AG04450 (cell line): ENCODE measurements around the gene E2F4. TPM values are rescaled to one million over a fixed set of nuclear protein-coding genes. Genes with fewer than 3 reads are reported as not detected.

Experiments
- CTCF ChIA-PET: fragments of 300-600, 350-600 bp; formaldehyde crosslinking; extraction: SDS; loops from one replicate; lab custom pipeline; 2022; ENCODE audit warnings: antibody characterized with exemption, inconsistent platforms; lab: Charles Lee
- POLR2A ChIA-PET: fragments of 350-600 bp; formaldehyde crosslinking; extraction: SDS; loops from one replicate; lab custom pipeline; 2021; ENCODE audit warnings: antibody characterized with exemption, inconsistent platforms; lab: Yijun Ruan, JAX
- DNase-seq: peaks from one replicate; pipeline ENCODE4 v3.0.0-alpha.2; 2011; ENCODE audit warnings: low read depth, low spot score
- H3K27ac ChIP-seq: one replicate; pipeline ENCODE4 v1.5.1; 2012; ENCODE audit warnings: low read depth, low read length, control low read depth
- H3K27me3 ChIP-seq: one replicate; pipeline ENCODE4 v1.6.0; 2012; ENCODE audit warnings: low read length; ENCODE audit not compliant: control insufficient read depth, insufficient read depth
- H3K4me3 ChIP-seq: 2 replicates; pipeline ENCODE4 v1.5.1; 2011; ENCODE audit warnings: mild to moderate bottlenecking, low read depth, low read length, control low read depth
- H3K9me3 ChIP-seq: 2 replicates; pipeline ENCODE4 v1.5.1; 2012; ENCODE audit warnings: low read length; ENCODE audit not compliant: control insufficient read depth, insufficient read depth
- polyA plus RNA-seq: library from polyadenylated mRNA; depleted of rRNA; stranded (reverse); fragments of >200 nt; gene quantifications from 2 replicates; pipeline ENCODE4 v1.2.3, GENCODE V29; 2011
- TF ChIP-seq, protein P1 (sequence below): IDR thresholded peaks from 2 replicates; pipeline ENCODE4 v1.5.1; 2011; ENCODE audit warnings: low read depth, low read length, control low read depth, inconsistent platforms

E2F4 gene
- polyA plus RNA-seq, 1 experiment, result 50.0 TPM

DNA sequence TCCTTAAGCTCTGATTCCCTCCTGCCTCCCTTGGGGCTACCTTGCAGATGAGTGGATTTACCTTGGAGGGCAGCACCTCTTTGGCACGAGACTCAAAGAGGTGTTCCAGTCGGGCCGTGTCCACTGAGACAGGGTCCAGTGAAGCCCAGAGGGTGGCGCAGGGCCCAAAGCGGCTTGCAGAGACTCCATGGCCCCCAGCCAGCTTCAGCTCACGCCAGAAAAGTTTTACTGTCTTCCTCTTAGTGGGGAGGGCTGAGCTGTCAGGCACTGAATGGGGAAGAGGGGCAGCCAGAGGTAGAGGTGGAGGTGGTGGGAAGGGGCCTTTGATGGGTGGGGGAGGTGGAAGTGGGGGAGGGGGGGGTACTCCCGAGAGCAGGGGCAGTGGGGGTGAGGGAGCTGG lies 41.6 kb downstream of the E2F4 start:
- ChIA-PET POLR2A (interaction anchor here (0.6 to 1.9 kb wide), 3 partner anchors 11 to 14 kb away, joined by 3 to 8 read pairs (median 3); partner anchors contain the start of gene FHOD1), CTCF (no interaction called here)
- DNase-seq, result no peak
- Histone ChIP-seq H3K9me3 (peaks cover 4% of the 10 kb centered on the region; the same call in 1 of the 2 replicates), H3K27me3 (no peaks in the 10 kb centered on the region), H3K4me3 (no peak overlapping the region), H3K27ac (no peak overlapping the region)
- TF ChIP-seq, protein P1, sequence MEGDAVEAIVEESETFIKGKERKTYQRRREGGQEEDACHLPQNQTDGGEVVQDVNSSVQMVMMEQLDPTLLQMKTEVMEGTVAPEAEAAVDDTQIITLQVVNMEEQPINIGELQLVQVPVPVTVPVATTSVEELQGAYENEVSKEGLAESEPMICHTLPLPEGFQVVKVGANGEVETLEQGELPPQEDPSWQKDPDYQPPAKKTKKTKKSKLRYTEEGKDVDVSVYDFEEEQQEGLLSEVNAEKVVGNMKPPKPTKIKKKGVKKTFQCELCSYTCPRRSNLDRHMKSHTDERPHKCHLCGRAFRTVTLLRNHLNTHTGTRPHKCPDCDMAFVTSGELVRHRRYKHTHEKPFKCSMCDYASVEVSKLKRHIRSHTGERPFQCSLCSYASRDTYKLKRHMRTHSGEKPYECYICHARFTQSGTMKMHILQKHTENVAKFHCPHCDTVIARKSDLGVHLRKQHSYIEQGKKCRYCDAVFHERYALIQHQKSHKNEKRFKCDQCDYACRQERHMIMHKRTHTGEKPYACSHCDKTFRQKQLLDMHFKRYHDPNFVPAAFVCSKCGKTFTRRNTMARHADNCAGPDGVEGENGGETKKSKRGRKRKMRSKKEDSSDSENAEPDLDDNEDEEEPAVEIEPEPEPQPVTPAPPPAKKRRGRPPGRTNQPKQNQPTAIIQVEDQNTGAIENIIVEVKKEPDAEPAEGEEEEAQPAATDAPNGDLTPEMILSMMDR, result no peak

DNA sequence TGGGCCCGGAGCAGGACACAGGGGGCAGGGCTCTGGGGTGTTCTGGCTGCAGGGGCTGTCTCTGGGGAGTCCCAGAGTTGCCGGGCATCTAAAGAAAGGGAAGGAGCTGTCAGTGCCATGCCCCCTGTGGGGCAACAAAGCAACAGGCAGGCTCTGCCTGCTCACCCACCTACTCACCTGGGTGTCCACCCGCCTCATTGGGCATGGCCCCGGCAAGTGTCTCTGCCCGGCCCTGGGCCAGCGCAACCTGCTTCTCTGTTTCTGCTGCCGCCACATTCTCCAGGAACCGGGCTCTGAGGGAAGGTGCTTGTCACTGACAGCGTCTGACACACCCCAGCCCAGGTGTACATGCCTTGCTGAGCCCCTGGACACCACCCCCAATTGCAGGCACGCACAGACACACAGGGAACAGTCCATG lies 42.2 kb downstream of the E2F4 start:
- Histone ChIP-seq H3K27me3 (no peaks in the 10 kb centered on the region), H3K4me3 (no peak overlapping the region), H3K9me3 (peaks cover 4% of the 10 kb centered on the region; the same call in 1 of the 2 replicates), H3K27ac (no peak overlapping the region)
- DNase-seq, result no peak
- TF ChIP-seq, protein P1, result no peak
- ChIA-PET CTCF (no interaction called here), POLR2A (interaction anchor here (0.6 to 1.7 kb wide), 3 partner anchors 10 to 13 kb away, joined by 3 to 7 read pairs (median 3); partner anchors contain the start of gene FHOD1)

DNA sequence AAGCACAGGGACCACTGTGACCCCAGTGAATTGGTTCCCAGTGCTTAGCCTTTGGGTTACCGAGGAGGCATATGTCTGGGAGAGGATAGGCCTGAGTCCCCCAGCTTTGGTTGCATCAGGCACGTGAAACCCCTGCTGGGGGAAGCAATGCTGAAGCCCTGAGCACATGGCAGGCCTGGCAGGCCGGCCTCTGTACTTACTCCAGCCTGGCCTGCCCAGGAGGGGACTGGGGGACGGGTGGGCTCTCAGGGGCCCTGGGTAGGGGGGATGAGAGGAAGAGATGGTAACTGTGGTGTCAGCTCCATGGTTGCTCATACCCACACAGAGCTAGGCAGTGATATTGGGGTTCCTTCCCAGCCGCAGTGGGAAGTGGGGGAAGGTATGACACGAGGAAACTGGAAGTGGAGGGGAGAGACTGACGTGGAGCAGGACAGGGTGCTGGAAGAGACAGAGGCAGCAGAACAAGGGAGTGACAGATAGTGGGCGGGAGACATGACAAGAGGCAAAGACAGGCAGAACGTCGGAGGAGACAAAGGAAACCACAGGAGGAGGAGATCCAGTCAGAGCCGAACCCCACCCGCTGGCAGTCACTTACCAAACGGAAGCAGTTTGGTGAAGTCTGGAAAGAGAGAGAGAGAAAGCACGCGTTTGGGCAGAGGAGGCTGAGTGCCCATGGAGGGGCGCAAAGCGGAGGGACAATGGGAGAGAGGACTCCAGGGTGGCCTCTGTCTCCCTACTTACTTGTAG lies 44.0 kb downstream of the E2F4 start:
- TF ChIP-seq, protein P1, result no peak
- Histone ChIP-seq H3K27me3 (no peaks in the 10 kb centered on the region), H3K9me3 (peaks cover 4% of the 10 kb centered on the region; the same call in 1 of the 2 replicates), H3K4me3 (no peak overlapping the region), H3K27ac (peak overlapping the region; percentile 11)
- CTCF ChIA-PET, result no interaction called here
- POLR2A ChIA-PET, result interaction anchor here (1.0 to 2.0 kb wide), 3 partner anchors 8 to 10 kb away, joined by 3 to 7 read pairs (median 7); partner anchors contain the start of gene TMEM208
- DNase-seq, result no peak

DNA sequence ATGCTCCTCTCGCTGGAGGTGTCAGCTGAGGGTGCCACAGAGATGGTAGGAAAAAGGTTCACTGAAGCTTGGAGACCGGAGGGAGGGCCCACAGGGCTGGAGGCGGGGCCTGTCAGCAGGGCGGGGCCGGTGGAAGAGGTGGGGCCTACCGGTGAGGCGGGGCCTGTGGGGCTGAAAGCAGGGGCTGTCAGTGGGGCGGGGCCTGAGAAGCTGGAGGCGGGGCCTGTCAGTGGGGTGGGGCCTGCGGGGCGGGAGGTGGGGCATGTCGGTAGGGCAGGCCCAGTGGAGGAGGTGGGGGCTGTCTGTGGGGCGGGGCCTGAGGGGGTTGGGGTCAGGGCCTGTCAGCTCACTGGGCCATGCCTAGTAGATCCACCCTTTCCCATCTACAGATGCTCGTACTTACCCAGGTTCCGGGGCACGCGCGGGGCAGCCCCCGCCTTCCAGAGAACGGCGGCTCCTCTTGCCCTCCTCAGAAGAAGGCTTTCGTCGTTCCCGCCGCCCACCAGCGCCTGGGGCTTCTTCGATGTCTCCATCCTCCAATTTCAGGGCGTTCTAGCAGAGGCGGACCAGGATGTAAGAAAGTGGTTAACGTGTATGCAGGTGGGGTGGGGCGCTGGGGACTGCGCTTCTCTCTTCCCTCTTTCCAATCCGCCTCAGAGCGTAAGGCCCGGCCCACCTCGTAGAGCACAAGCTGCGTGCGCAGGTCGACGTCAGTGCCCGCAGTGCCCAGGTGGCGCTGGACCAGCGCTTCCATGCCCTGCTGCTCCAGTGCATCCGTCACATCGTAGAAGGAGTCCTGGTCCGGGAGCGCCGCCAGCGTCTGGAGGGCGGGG lies 44.8 kb downstream of the E2F4 start:
- no peak for DNase-seq
- no peaks in the 10 kb centered on the region for H3K27me3 ChIP-seq
- ChIA-PET POLR2A (interaction anchor here (0.5 to 2.0 kb wide), 3 partner anchors 9 to 35 kb away, joined by 3 to 7 read pairs (median 6); partner anchors contain the start of gene TMEM208), CTCF (no interaction called here)
- H3K27ac ChIP-seq, result peak overlapping the region; percentile 11
- TF ChIP-seq, protein P1, result no peak
- peaks cover 4% of the 10 kb centered on the region; the same call in 1 of the 2 replicates for H3K9me3 ChIP-seq
- no peak overlapping the region for H3K4me3 ChIP-seq
